Cardiac muscle cell (in vitro differentiated cells and primary cell): Measurements from ENCODE around the gene NME3. TPM values are rescaled to one million over a fixed set of nuclear protein-coding genes. Genes with fewer than 3 reads are reported as not detected.
A peak's percentile ranks its signal among the peaks of the same experiment; 100 is the strongest.

Experiments
- DNase-seq, 2 donors: peaks; one replicate each; pipeline versions ENCODE4 v3.0.0 to v3.0.0-alpha.2; 2010 to 2017; ENCODE audit warnings: low read depth in 1 of 2, low spot score in 1 of 2
- H3K27ac ChIP-seq: fragments of 200-600 bp; sonication (generic); 2 replicates; pipeline ENCODE4 v1.5.1; 2016
- H3K27me3 ChIP-seq: fragments of 200-600 bp; sonication (generic); 2 replicates; pipeline ENCODE4 v1.6.0; 2016; ENCODE audit warnings: control low read depth
- H3K36me3 ChIP-seq: fragments of 200-600 bp; sonication (generic); 2 replicates; pipeline ENCODE4 v1.5.1; 2016; ENCODE audit warnings: control low read depth
- H3K4me1 ChIP-seq: fragments of 200-600 bp; sonication (generic); 2 replicates; pipeline ENCODE4 v1.8.1; 2017; ENCODE audit warnings: low read depth, mild to moderate bottlenecking, mixed run types
- H3K4me3 ChIP-seq: fragments of 200-600 bp; sonication (generic); 2 replicates; pipeline ENCODE4 v1.5.1; 2016; ENCODE audit warnings: mild to moderate bottlenecking
- H3K9me3 ChIP-seq: fragments of 200-600 bp; sonication (generic); 2 replicates; pipeline ENCODE4 v1.5.1; 2017; ENCODE audit warnings: low read depth, mild to moderate bottlenecking, control low read depth
- polyA plus RNA-seq: library from polyadenylated mRNA; unstranded; fragments of >200 nt; fragmentation: Nextera tagmentation; extraction: Ambion mirVana; gene quantifications from 2 replicates; pipeline ENCODE4 v1.2.1, GENCODE V29; 2016
- total RNA-seq: library from RNA; depleted of rRNA; stranded (reverse); fragments of >200 nt; gene quantifications from 2 replicates; pipeline ENCODE4 v1.2.3, GENCODE V29; 2016
- TF ChIP-seq, protein P1 (sequence below): IDR thresholded peaks from 2 replicates; pipeline ENCODE4 v1.5.1; 2012; ENCODE audit warnings: low read depth, mild to moderate bottlenecking, low read length

Gene NME3
- total and polyA plus RNA-seq, 2 experiments from 2014 or later, result 76.9 to 106 TPM

DNA sequence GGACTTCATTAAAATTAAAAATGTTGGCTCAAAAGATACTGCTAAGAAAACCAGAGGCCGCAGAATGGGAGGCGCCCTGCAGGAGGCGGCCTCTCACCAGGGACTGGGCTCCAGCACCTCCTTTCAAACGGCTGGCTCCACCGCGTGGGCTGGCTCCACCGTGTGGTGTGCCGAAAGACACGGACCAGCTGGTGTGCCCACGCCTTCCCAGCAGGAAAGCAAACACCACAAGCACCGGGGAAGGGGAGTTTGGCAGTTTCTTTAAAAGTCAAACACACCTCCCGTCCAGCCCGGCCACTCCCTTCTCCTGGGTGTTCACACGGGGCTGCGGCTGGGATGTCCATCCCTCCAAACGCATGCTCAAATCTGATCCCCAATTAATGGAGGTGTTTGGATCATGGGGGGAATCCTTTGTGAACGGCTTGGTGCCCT is 41.4 kb upstream of the NME3 start:
- Histone ChIP-seq H3K27me3 (no peaks in the 10 kb centered on the region), H3K27ac (no peak overlapping the region), H3K36me3 (peaks cover 19% of the 10 kb centered on the region), H3K4me1 (no peaks in the 10 kb centered on the region), H3K4me3 (no peak overlapping the region), H3K9me3 (no peaks in the 10 kb centered on the region)
- TF ChIP-seq, protein P1, sequence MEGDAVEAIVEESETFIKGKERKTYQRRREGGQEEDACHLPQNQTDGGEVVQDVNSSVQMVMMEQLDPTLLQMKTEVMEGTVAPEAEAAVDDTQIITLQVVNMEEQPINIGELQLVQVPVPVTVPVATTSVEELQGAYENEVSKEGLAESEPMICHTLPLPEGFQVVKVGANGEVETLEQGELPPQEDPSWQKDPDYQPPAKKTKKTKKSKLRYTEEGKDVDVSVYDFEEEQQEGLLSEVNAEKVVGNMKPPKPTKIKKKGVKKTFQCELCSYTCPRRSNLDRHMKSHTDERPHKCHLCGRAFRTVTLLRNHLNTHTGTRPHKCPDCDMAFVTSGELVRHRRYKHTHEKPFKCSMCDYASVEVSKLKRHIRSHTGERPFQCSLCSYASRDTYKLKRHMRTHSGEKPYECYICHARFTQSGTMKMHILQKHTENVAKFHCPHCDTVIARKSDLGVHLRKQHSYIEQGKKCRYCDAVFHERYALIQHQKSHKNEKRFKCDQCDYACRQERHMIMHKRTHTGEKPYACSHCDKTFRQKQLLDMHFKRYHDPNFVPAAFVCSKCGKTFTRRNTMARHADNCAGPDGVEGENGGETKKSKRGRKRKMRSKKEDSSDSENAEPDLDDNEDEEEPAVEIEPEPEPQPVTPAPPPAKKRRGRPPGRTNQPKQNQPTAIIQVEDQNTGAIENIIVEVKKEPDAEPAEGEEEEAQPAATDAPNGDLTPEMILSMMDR, result peak; percentile 67
- peak; percentile 58 to 92 for DNase-seq

DNA sequence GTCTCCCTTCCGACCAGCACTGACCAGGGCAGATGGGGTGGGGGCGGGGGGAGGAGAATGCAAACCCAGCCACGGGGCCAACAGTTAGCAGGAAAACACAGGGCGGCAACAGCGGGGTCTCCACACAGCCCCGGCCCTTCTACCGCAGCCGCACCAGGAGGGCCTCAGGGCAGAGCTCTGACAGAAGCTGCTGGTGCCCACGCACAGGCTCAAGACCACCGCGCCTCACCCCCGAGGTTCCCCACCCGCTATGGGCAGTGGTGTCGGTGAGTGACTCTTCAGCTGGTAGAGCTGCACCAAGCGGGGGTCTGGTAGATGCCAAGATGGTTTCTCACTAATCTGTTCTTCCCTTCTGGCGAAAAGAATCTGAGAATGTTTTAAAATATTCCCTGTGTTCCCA is 39.2 kb upstream of the NME3 start:
- no peaks in the 10 kb centered on the region for H3K27me3 ChIP-seq
- no peaks in the 10 kb centered on the region for H3K4me1 ChIP-seq
- TF ChIP-seq, protein P1, result no peak
- no peak for DNase-seq
- peaks cover 10% of the 10 kb centered on the region for H3K36me3 ChIP-seq
- no peak overlapping the region for H3K27ac ChIP-seq
- H3K4me3 ChIP-seq, result no peak overlapping the region
- H3K9me3 ChIP-seq, result no peaks in the 10 kb centered on the region

DNA sequence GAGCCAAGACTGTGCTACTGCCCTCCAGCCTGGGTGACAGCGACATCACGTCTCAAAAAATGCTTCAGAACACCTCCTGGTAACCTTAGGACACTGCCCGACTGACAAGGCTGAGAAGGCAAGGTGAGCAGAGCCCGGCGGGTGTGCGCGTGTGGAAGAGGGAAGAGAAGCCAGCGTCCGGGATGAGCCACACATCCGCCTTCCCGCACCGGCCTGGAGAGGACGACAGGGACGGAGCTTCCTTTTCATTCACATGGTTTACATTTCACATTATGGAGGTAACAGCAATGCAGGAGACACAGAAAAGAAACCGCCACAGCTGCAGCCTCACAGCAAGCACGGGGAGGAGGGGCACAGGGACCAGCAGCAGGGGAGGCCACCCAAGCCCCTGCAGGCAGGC is 38.8 kb upstream of the NME3 start:
- Histone ChIP-seq H3K36me3 (peaks cover 6% of the 10 kb centered on the region), H3K27me3 (no peaks in the 10 kb centered on the region), H3K27ac (no peak overlapping the region), H3K9me3 (no peaks in the 10 kb centered on the region), H3K4me1 (no peaks in the 10 kb centered on the region), H3K4me3 (no peak overlapping the region)
- TF ChIP-seq, protein P1, result no peak
- DNase-seq, result no peak

DNA sequence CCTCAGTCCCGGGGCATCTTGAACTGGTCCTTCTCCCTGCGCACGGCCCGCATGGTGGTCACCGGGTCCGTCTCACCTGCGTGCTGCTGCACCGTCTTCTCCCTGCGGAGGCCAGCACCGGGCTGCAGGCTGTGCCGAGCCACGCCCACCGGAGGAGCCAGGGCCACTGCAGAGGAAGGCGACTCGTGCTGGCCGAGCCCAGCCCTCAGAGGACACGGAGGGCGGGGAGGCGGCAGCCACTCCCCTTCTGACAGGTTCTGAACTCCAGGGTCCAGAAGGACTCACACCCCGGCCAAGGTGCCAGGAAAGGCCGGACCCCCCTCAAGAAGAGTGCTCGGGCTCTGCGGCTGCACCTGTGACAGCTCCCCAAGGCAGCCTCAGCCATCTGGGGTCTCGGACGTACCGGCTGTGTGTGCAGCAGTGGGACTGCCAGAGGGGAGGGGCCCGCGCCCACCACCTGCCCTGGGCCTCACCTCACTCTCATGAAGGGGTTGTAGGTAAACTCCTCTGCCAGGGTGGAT is 38.0 kb upstream of the NME3 start:
- TF ChIP-seq, protein P1, result no peak
- Histone ChIP-seq H3K36me3 (peaks cover 6% of the 10 kb centered on the region), H3K4me1 (no peaks in the 10 kb centered on the region), H3K27me3 (no peaks in the 10 kb centered on the region), H3K27ac (no peak overlapping the region), H3K4me3 (no peak overlapping the region), H3K9me3 (no peaks in the 10 kb centered on the region)
- DNase-seq, result no peak

DNA sequence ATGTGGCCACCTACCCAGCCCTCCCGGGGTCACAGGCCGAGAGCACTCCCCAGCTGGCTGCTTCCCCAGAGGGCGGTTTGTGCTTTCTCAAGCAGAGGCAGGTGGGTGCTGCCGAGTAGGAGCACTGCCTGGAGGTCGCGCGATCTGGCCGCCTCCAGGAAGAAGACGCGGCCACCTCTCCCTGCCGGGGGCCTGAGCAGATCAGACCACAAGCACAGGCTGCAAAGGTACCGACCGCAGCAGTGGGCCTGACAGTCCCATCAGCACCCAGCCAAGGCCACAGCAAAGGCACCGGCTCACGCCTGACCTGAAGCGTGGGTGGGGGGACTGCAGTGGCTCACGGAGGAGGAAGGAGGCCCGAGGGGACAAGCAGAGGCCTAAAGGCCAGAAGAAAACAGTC is 37.3 kb upstream of the NME3 start:
- TF ChIP-seq, protein P1, result no peak
- Histone ChIP-seq H3K27me3 (no peaks in the 10 kb centered on the region), H3K4me3 (no peak overlapping the region), H3K9me3 (no peaks in the 10 kb centered on the region), H3K27ac (no peak overlapping the region), H3K36me3 (peaks cover 6% of the 10 kb centered on the region), H3K4me1 (no peaks in the 10 kb centered on the region)
- DNase-seq, result no peak
